ENCODE data around the gene PRSS27.

DNA sequence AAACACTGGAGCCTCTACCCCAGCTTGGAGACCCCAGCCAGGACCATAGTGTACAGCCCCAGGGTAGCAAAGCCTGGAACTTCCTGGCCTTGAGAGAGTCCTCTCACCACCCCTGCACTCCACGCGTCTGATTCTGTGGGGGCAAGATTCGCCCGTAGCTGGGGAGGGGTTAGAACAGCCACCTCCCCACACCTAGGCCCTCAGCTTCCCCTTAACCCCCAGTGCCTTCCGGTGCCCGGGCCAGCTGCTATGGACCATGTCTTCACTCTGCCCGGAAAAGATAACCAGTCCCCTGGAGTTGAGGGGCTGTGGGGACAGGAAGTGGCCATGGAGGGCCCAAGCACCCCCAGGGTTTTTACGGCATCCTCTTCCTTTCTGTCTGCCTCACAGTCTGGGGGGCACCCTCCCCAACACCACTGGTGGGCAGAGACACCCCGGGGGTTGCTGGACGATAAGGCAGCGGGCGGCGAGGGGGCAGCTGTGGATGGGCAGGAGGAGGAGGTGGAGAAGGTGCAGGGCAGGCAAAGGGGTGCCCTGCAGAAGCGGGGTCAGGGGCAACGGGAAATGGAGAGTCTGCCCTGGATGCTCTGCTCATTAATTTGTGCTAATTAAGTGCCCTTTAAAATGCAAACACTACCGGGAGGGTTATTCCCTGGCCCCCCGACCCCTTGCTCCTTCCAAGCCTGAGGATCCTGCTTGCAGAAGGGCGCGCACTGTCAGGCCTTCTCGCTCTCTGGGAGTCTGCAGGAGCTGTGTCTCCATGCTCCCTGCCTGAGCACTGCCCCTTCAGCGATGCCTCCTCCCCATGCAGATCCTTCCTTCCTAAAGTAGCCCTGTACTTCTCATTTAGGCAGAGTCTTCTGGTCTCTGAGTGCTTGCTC lies 2.4 kb downstream of the PRSS27 start:
- TF ChIP-seq POLR2A (IDR thresholded peaks at IDR 0.05; ENCODE audit: low read length) (no peak), GATA1 (IDR thresholded peaks at IDR 0.05; ENCODE audit: low read depth, low read length) (no peak)
